ENCODE measurements around the gene MAP7D1. TPM values are rescaled to one million over a fixed set of nuclear protein-coding genes. Genes with fewer than 3 reads are reported as not detected.
A peak's percentile ranks its signal among the peaks of the same experiment; 100 is the strongest.

MAP7D1 gene
- total RNA-seq, 1 donor from 2014 or later: 103 TPM

DNA sequence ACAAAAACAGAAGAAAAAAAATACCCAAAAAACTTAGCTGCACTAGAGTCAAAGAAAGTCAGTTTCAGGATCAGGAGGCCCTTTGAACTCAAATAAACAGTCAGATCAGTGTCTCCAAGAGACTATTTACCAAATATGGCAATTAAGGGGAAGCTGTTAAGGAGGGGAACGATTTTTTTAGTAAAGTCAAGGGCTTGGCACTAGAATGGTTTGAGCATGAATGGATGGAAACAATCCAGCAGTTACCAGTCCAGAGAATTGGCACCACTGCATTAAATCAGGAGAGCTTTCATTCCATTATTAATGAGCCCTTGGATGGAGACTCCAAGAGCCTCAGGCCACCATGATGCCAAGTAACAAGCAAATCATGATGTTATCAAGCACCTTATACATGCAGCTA, 13.8 kb upstream of the MAP7D1 start:
- no peak for DNase-seq (ENCODE audit: low spot score in 2 of 2, unreplicated experiment in 2 of 2)
- no peaks in the 10 kb centered on the region for H3K4me1 Mint-ChIP-seq
- TF ChIP-seq, protein P1, sequence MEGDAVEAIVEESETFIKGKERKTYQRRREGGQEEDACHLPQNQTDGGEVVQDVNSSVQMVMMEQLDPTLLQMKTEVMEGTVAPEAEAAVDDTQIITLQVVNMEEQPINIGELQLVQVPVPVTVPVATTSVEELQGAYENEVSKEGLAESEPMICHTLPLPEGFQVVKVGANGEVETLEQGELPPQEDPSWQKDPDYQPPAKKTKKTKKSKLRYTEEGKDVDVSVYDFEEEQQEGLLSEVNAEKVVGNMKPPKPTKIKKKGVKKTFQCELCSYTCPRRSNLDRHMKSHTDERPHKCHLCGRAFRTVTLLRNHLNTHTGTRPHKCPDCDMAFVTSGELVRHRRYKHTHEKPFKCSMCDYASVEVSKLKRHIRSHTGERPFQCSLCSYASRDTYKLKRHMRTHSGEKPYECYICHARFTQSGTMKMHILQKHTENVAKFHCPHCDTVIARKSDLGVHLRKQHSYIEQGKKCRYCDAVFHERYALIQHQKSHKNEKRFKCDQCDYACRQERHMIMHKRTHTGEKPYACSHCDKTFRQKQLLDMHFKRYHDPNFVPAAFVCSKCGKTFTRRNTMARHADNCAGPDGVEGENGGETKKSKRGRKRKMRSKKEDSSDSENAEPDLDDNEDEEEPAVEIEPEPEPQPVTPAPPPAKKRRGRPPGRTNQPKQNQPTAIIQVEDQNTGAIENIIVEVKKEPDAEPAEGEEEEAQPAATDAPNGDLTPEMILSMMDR (IDR thresholded peaks at IDR 0.05; ENCODE audit: unreplicated experiment): no peak
- H3K27me3 Mint-ChIP-seq (ENCODE audit: low read depth): no peaks in the 10 kb centered on the region
- H3K36me3 Mint-ChIP-seq: peaks cover 23% of the 10 kb centered on the region
- H3K9me3 Mint-ChIP-seq: no peaks in the 10 kb centered on the region
- no peak overlapping the region for H3K27ac Mint-ChIP-seq
- H3K4me3 Mint-ChIP-seq: no peak overlapping the region

DNA sequence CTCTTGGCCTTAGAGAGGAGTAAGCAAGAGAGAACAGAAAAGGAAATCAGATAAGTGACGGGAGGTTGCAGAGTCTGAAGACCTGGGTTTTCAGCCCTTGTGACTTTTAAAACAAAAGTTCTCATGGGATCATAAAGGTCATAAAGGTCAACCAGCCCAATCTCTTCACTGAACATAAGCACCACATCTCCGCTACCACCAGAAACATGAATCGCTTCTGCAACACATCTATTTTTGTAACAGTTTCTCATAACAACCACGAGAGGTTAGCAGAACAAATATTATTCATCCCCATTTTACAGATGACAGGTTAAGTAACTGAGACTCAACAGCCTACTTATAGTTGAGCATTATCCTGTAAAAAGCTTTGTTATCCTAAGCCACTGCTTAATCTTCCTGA, 12.5 kb upstream of the MAP7D1 start:
- Mint-ChIP-seq H3K27me3 (ENCODE audit: low read depth) (no peaks in the 10 kb centered on the region), H3K4me1 (peaks cover 7% of the 10 kb centered on the region), H3K4me3 (no peak overlapping the region), H3K27ac (peak overlapping the region; percentile 17), H3K9me3 (no peaks in the 10 kb centered on the region), H3K36me3 (peaks cover 23% of the 10 kb centered on the region)
- TF ChIP-seq, protein P1 (IDR thresholded peaks at IDR 0.05; ENCODE audit: unreplicated experiment): no peak
- no peak for DNase-seq (ENCODE audit: low spot score in 2 of 2, unreplicated experiment in 2 of 2)

DNA sequence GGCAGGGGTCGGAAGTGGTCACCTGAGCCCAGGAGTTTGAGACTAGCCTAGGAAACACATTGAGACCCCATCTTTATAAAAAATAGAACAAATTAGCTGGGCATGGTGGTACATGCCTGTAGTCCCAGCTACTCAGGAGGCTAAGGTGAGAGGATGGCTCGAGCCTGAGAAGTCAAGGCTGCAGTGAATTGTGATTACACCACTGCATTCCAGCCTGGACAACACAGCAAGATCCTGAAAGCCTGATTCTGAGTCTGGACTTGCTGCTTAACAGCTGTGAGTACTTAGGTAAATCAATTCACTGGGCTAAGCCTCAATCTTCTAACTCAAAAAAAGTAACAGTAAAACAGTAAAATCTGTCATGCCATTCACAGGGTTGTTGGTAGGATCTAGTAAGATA, 11.5 kb upstream of the MAP7D1 start:
- Mint-ChIP-seq H3K36me3 (peaks cover 22% of the 10 kb centered on the region), H3K4me3 (no peak overlapping the region), H3K27ac (no peak overlapping the region), H3K9me3 (no peaks in the 10 kb centered on the region), H3K27me3 (ENCODE audit: low read depth) (no peaks in the 10 kb centered on the region), H3K4me1 (peaks cover 14% of the 10 kb centered on the region)
- DNase-seq (ENCODE audit: low spot score in 2 of 2, unreplicated experiment in 2 of 2): no peak
- TF ChIP-seq, protein P1 (IDR thresholded peaks at IDR 0.05; ENCODE audit: unreplicated experiment): no peak

DNA sequence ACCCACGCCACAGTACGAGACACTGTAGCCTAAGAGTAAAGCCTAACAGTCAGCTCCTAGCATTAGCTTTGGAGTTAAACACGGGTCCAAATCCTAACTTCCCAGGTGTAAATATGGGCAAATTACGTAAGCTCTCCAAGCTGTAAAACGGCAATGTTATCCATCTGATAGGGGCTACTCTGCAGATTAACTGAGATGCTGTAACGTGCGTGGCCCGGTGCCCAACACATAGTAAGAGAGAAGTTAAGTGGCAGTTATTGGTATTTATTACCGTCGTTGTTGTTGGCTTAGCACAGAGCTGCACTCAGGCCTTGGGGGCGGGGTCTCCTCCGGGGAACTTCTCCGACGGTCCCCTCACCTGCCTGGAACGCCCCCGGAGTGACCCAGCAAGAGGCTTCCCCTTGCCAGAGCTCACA, 7.1 kb upstream of the MAP7D1 start:
- H3K4me3 Mint-ChIP-seq: peak overlapping the region; percentile 99
- H3K27me3 Mint-ChIP-seq (ENCODE audit: low read depth): no peaks in the 10 kb centered on the region
- DNase-seq (ENCODE audit: low spot score in 2 of 2, unreplicated experiment in 2 of 2): no peak
- peak overlapping the region; percentile 96 for H3K27ac Mint-ChIP-seq
- H3K36me3 Mint-ChIP-seq: peaks cover 9% of the 10 kb centered on the region
- peaks cover 37% of the 10 kb centered on the region for H3K4me1 Mint-ChIP-seq
- TF ChIP-seq, protein P1 (IDR thresholded peaks at IDR 0.05; ENCODE audit: unreplicated experiment): no peak
- no peaks in the 10 kb centered on the region for H3K9me3 Mint-ChIP-seq

DNA sequence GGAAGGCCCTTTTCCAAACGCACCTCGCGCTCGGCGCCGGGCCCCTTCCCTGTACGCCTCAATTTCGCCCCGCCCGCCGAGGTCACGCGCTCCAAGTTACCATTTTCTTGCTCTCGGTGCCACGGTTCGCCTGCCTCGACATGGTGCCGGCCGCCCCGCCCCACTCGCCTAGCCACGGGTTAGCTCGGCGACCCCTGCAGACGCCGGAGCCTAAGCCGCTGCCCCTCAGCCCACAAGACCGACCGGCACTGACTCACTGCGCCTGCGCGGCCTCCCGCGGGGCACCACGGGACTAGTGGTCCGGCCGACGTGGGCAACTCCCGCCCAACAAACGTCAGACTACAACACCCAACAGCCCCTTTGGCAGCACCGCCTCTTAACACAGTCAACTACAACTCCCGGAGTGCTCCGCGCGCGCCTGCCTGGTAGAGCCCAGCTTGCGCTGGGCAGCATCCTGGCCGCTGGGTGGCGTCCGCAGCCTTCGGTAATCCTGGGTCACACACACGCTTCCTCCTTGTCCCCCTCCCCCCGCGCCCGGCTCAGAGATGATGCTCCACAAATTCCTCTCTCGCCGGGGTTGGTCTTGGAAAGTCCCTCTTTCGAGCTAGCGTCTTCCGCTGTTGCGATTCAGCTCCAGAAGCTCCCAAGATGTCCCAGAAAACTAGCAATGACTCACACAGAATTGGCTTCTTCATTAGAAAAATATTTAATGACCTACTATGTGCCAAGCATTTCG, 6.6 kb upstream of the MAP7D1 start, which contains the start of gene TRAPPC3:
TRAPPC3 (minus strand) TSS at position 250 of the 736 bp plus-strand sequence; CDS start at position 142, 108 bp downstream.
- peaks cover 37% of the 10 kb centered on the region for H3K4me1 Mint-ChIP-seq

More for the DNA sequence above, 6.6 kb upstream of the MAP7D1 start, which contains the start of gene TRAPPC3:
- Mint-ChIP-seq H3K27ac (peak within 1 kb of the TSS; percentile 96), H3K36me3 (peaks cover 9% of the 10 kb centered on the region), H3K9me3 (no peaks in the 10 kb centered on the region), H3K27me3 (ENCODE audit: low read depth) (no peaks in the 10 kb centered on the region), H3K4me3 (peak within 1 kb of the TSS; percentile 99)
- peak; percentile 99 for DNase-seq (ENCODE audit: low spot score in 2 of 2, unreplicated experiment in 2 of 2)
- TF ChIP-seq, protein P1 (IDR thresholded peaks at IDR 0.05; ENCODE audit: unreplicated experiment): peak; percentile 82
